H9 (cell line): Measurements from ENCODE around the gene MYBPC2. TPM values are rescaled to one million over a fixed set of nuclear protein-coding genes. Genes with fewer than 3 reads are reported as not detected.

ENCODE experiments used
- DNase-seq: peaks from one replicate; pipeline ENCODE4 v3.0.0-alpha.2; 2017
- H2AFZ ChIP-seq: one replicate; pipeline ENCODE4 v1.6.1; 2013; ENCODE audit warnings: mild to moderate bottlenecking, low read length, control low read depth, moderate library complexity
- H2AK5ac ChIP-seq: 2 replicates; pipeline ENCODE4 v1.6.1; 2013; ENCODE audit warnings: low read length, control low read depth, mixed read lengths; ENCODE audit not compliant: insufficient read length
- H2BK120ac ChIP-seq: one replicate; pipeline ENCODE4 v1.6.1; 2013; ENCODE audit warnings: low read depth, mild to moderate bottlenecking, low read length, control low read depth, inconsistent platforms; ENCODE audit not compliant: poor library complexity, severe bottlenecking
- H2BK12ac ChIP-seq: 2 replicates; pipeline ENCODE4 v1.6.1; 2013; ENCODE audit warnings: low read length, control low read depth, mixed read lengths, low read depth; ENCODE audit not compliant: insufficient read length
- H2BK15ac ChIP-seq: 2 replicates; pipeline ENCODE4 v1.6.1; 2013; ENCODE audit warnings: low read depth, low read length, control low read depth
- H2BK20ac ChIP-seq: one replicate; pipeline ENCODE4 v1.6.1; 2013; ENCODE audit warnings: low read depth, mild to moderate bottlenecking, low read length, control low read depth, inconsistent platforms; ENCODE audit not compliant: poor library complexity, severe bottlenecking
- H2BK5ac ChIP-seq: 2 replicates; pipeline ENCODE4 v1.6.1; 2013; ENCODE audit warnings: low read length, control low read depth, mixed read lengths; ENCODE audit not compliant: insufficient read length
- H3K14ac ChIP-seq: 2 replicates; pipeline ENCODE4 v1.6.1; 2013; ENCODE audit warnings: low read length, control low read depth; ENCODE audit not compliant: insufficient read depth
- H3K18ac ChIP-seq: 2 replicates; pipeline ENCODE4 v1.6.1; 2013; ENCODE audit warnings: low read depth, mild to moderate bottlenecking, mixed read lengths, low read length, control low read depth; ENCODE audit not compliant: insufficient read length
- H3K23ac ChIP-seq: 2 replicates; pipeline ENCODE4 v1.6.1; 2013; ENCODE audit warnings: low read length, control low read depth, mixed read lengths, low read depth; ENCODE audit not compliant: insufficient read length
- H3K23me2 ChIP-seq: 2 replicates; pipeline ENCODE4 v1.6.1; 2013; ENCODE audit warnings: low read depth, mild to moderate bottlenecking, mixed read lengths, low read length, control low read depth; ENCODE audit not compliant: insufficient read length, poor library complexity, severe bottlenecking
- H3K27ac ChIP-seq: 2 replicates; pipeline ENCODE4 v1.5.1; 2013; ENCODE audit warnings: low read length, control low read depth, mixed read lengths, low read depth; ENCODE audit not compliant: insufficient read length
- H3K27me3 ChIP-seq: 2 replicates; pipeline ENCODE4 v1.6.1; 2013; ENCODE audit warnings: low read length, control low read depth, inconsistent platforms; ENCODE audit not compliant: insufficient read depth
- H3K4ac ChIP-seq: 2 replicates; pipeline ENCODE4 v1.6.1; 2013; ENCODE audit warnings: low read depth, mild to moderate bottlenecking, control low read depth, inconsistent platforms, low read length, moderate library complexity
- H3K4me1 ChIP-seq: 2 replicates; pipeline ENCODE4 v1.6.1; 2013; ENCODE audit warnings: low read length, control low read depth, inconsistent platforms; ENCODE audit not compliant: insufficient read depth
- H3K4me2 ChIP-seq: 2 replicates; pipeline ENCODE4 v1.6.1; 2013; ENCODE audit warnings: low read length, control low read depth, mixed read lengths; ENCODE audit not compliant: insufficient read length, insufficient read depth
- H3K56ac ChIP-seq: 2 replicates; pipeline ENCODE4 v1.6.1; 2013; ENCODE audit warnings: low read depth, mild to moderate bottlenecking, mixed read lengths, low read length, control low read depth; ENCODE audit not compliant: insufficient read length
- H3K79me1 ChIP-seq: 2 replicates; pipeline ENCODE4 v1.6.1; 2013; ENCODE audit warnings: low read depth, mild to moderate bottlenecking, moderate library complexity, low read length, control low read depth, inconsistent platforms; ENCODE audit not compliant: insufficient read depth, poor library complexity, severe bottlenecking
- H3K79me2 ChIP-seq: 2 replicates; pipeline ENCODE4 v1.6.1; 2013; ENCODE audit warnings: low read length, control low read depth, inconsistent platforms; ENCODE audit not compliant: insufficient read depth
- H3K9ac ChIP-seq: 2 replicates; pipeline ENCODE4 v1.6.1; 2013; ENCODE audit warnings: low read length, control low read depth, mixed read lengths; ENCODE audit not compliant: insufficient read length; ENCODE audit errors: extremely low read depth
- H3K9me3 ChIP-seq: one replicate; pipeline ENCODE4 v1.6.1; 2013; ENCODE audit warnings: low read depth, low read length, inconsistent platforms; ENCODE audit not compliant: control insufficient read depth
- H3T11ph ChIP-seq: one replicate; pipeline ENCODE4 v1.6.1; 2013; ENCODE audit warnings: mild to moderate bottlenecking, low read length, control low read depth, inconsistent platforms
- H4K20me1 ChIP-seq: one replicate; pipeline ENCODE4 v1.6.1; 2013; ENCODE audit not compliant: control insufficient read depth, insufficient read length, insufficient read depth
- H4K5ac ChIP-seq: 2 replicates; pipeline ENCODE4 v1.6.1; 2013; ENCODE audit warnings: low read depth, mild to moderate bottlenecking, mixed read lengths, low read length, control low read depth; ENCODE audit not compliant: insufficient read length
- H4K8ac ChIP-seq: replicated peaks from 2 replicates; pipeline ENCODE4 v1.6.1; 2013; ENCODE audit warnings: low read length, control low read depth, mixed read lengths, low read depth; ENCODE audit not compliant: insufficient read length
- H4K91ac ChIP-seq: 2 replicates; pipeline ENCODE4 v1.6.1; 2013; ENCODE audit warnings: low read depth, mild to moderate bottlenecking, moderate library complexity, mixed read lengths, low read length, control low read depth; ENCODE audit not compliant: insufficient read length
- H3K27ac Mint-ChIP-seq, 3 experiments: 2 replicates in 2 of 3; 3 replicates in 1 of 3; pipeline ENCODE4 v1.8.0; 2020 to 2021; ENCODE audit warnings: mixed read lengths in 3 of 3, mild to moderate bottlenecking in 1 of 3, moderate library complexity in 1 of 3
- H3K27me3 Mint-ChIP-seq: 2 replicates; pipeline ENCODE4 v1.8.0; 2021; ENCODE audit warnings: low read depth, mild to moderate bottlenecking, moderate library complexity, mixed read lengths
- H3K36me3 Mint-ChIP-seq, 3 experiments: 2 replicates in 2 of 3; 3 replicates in 1 of 3; pipeline ENCODE4 v1.8.0; 2020 to 2021; ENCODE audit warnings: low read depth in 3 of 3, mixed read lengths in 3 of 3; ENCODE audit not compliant: insufficient read depth in 1 of 3
- H3K4me1 Mint-ChIP-seq, 2 experiments: 2 replicates each; pipeline ENCODE4 v1.8.0; 2020; ENCODE audit warnings: mixed read lengths in 2 of 2
- H3K4me3 Mint-ChIP-seq, 2 experiments: 2 replicates in 1 of 2; 3 replicates in 1 of 2; pipeline ENCODE4 v1.8.0; 2020 to 2021; ENCODE audit warnings: mild to moderate bottlenecking in 2 of 2, mixed read lengths in 2 of 2, moderate library complexity in 1 of 2
- H3K9me3 Mint-ChIP-seq, 2 experiments: 2 replicates in 1 of 2; 3 replicates in 1 of 2; pipeline ENCODE4 v1.8.0; 2020; ENCODE audit warnings: mild to moderate bottlenecking in 2 of 2, mixed read lengths in 2 of 2, moderate library complexity in 1 of 2
- WGBS: extraction: QIAGEN DNeasy Blood & Tissue Kit; methylation state at CpG from one replicate; pipeline ENCODE4 v1.1.7; 2013; ENCODE audit warnings: missing lambda C conversion rate, low lambda C conversion rate, mixed read lengths; ENCODE audit not compliant: insufficient read length; ENCODE audit errors: extremely low coverage; 5-methylcytosine and 5-hydroxymethylcytosine counted together
- total RNA-seq: library from RNA; stranded (reverse); gene quantifications from 2 replicates; pipeline ENCODE4 v1.2.1, GENCODE V29; 2021
- TF ChIP-seq, protein P1 (sequence below): fragments of 200-600 bp; sonication (generic); conservative IDR thresholded peaks from 3 replicates; pipeline ENCODE4 v1.8.0; 2021; ENCODE audit warnings: antibody characterized with exemption, mild to moderate bottlenecking

MYBPC2 gene
- total RNA-seq, 1 experiment from 2014 or later, result 4.9 TPM

DNA sequence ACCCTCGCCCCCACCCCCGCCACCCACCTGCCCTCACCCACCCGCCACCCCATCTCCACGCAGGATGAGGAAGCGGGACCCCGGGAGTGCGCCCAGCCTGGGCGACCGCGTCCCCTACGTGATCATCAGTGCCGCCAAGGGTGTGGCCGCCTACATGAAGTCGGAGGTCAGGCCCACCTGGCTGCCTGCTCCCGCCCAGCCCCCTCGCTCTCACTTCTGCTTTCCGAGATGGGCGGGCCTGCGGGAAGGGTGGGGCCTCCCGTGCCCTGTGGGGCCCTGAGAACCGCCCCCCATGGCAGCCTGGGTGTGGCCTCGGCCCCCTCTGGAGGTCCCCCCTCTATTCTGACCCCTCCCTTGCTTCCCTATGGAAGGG lies 17.0 kb upstream of the MYBPC2 start:
- H2BK15ac ChIP-seq, result no peak overlapping the region
- H3K4me3 Mint-ChIP-seq, result no peak overlapping the region
- no peak overlapping the region for H2BK20ac ChIP-seq
- TF ChIP-seq, protein P1, sequence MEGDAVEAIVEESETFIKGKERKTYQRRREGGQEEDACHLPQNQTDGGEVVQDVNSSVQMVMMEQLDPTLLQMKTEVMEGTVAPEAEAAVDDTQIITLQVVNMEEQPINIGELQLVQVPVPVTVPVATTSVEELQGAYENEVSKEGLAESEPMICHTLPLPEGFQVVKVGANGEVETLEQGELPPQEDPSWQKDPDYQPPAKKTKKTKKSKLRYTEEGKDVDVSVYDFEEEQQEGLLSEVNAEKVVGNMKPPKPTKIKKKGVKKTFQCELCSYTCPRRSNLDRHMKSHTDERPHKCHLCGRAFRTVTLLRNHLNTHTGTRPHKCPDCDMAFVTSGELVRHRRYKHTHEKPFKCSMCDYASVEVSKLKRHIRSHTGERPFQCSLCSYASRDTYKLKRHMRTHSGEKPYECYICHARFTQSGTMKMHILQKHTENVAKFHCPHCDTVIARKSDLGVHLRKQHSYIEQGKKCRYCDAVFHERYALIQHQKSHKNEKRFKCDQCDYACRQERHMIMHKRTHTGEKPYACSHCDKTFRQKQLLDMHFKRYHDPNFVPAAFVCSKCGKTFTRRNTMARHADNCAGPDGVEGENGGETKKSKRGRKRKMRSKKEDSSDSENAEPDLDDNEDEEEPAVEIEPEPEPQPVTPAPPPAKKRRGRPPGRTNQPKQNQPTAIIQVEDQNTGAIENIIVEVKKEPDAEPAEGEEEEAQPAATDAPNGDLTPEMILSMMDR, result no peak
- peaks cover 21 to 29% of the 10 kb centered on the region in 2 experiments for H3K4me1 Mint-ChIP-seq
- no peak overlapping the region for H3K14ac ChIP-seq
- no peak overlapping the region; a peak in 1 of 7 replicates for H3K27ac Mint-ChIP-seq
- peaks cover 18 to 41% (median 27%) of the 10 kb centered on the region in 3 experiments for H3K36me3 Mint-ChIP-seq
- H4K8ac ChIP-seq, result no peak overlapping the region
- H3K9me3 Mint-ChIP-seq, result peaks cover 0 to 2% of the 10 kb centered on the region in 2 experiments; a peak in 2 of 5 replicates
- no peak overlapping the region for H3T11ph ChIP-seq
- no peak overlapping the region for H2AK5ac ChIP-seq
- H3K27ac ChIP-seq, result no peak overlapping the region
- DNase-seq, result peak; percentile 32
- no peaks in the 10 kb centered on the region for H3K9me3 ChIP-seq
- H3K4me1 ChIP-seq, result no peaks in the 10 kb centered on the region
- peaks cover 15% of the 10 kb centered on the region for H3K23me2 ChIP-seq
- H2BK5ac ChIP-seq, result no peak overlapping the region
- H3K27me3 ChIP-seq, result no peaks in the 10 kb centered on the region
- no peak overlapping the region for H2AFZ ChIP-seq
- H3K23ac ChIP-seq, result no peak overlapping the region
- no peak overlapping the region for H4K91ac ChIP-seq
- no CpG with 5 or more reads among the region's 22 CpGs for WGBS
- no peak overlapping the region for H4K5ac ChIP-seq
- no peaks in the 10 kb centered on the region for H3K79me2 ChIP-seq
- H3K79me1 ChIP-seq, result no peaks in the 10 kb centered on the region
- H3K56ac ChIP-seq, result no peak overlapping the region
- no peak overlapping the region for H2BK120ac ChIP-seq
- H3K18ac ChIP-seq, result no peak overlapping the region
- peaks cover 9% of the 10 kb centered on the region for H3K27me3 Mint-ChIP-seq
- no peaks in the 10 kb centered on the region for H4K20me1 ChIP-seq
- H3K4ac ChIP-seq, result no peak overlapping the region
- H3K4me2 ChIP-seq, result no peak overlapping the region
- no peak overlapping the region for H2BK12ac ChIP-seq
- H3K9ac ChIP-seq, result no peak overlapping the region
